WTC11 (cell line): ENCODE measurements around the gene SLC46A1. TPM values are rescaled to one million over a fixed set of nuclear protein-coding genes. Genes with fewer than 3 reads are reported as not detected.

Experiments
- ATAC-seq: fragments of 200-7000 bp; cut with Tn5 transposase; 2 replicates; pipeline ENCODE4 v1.10.0; 2021; ENCODE audit warnings: mild to moderate bottlenecking, moderate library complexity
- CTCF ChIA-PET: fragments of 300-600 bp; sonication (Branson Sonifier 250); formaldehyde crosslinking; loops from one replicate; lab custom pipeline; 2021; ENCODE audit warnings: antibody characterized with exemption; lab: Charles Lee
- POLR2A ChIA-PET: fragments of 350-600 bp; sonication (Branson Sonifier 250); formaldehyde crosslinking; loops from one replicate; lab custom pipeline; 2021; ENCODE audit warnings: antibody characterized with exemption; lab: Charles Lee
- DNase-seq: peaks from one replicate; pipeline ENCODE4 v3.0.0; 2021; ENCODE audit warnings: low spot score
- H3K27ac Mint-ChIP-seq: 2 replicates; pipeline ENCODE4 v1.8.0; 2021; ENCODE audit warnings: mixed read lengths
- H3K27me3 Mint-ChIP-seq: 2 replicates; pipeline ENCODE4 v1.8.0; 2021; ENCODE audit warnings: low read depth, mild to moderate bottlenecking, moderate library complexity, mixed read lengths
- H3K36me3 Mint-ChIP-seq: 2 replicates; pipeline ENCODE4 v1.8.0; 2021; ENCODE audit warnings: mixed read lengths
- H3K4me1 Mint-ChIP-seq: 2 replicates; pipeline ENCODE4 v1.8.0; 2022; ENCODE audit warnings: mixed read lengths
- H3K4me3 Mint-ChIP-seq: 2 replicates; pipeline ENCODE4 v1.8.0; 2021; ENCODE audit warnings: mild to moderate bottlenecking, moderate library complexity, mixed read lengths
- H3K9me3 Mint-ChIP-seq: 2 replicates; pipeline ENCODE4 v1.8.0; 2021; ENCODE audit warnings: mixed read lengths
- ATF1 ChIP-seq: sonication (generic); formaldehyde crosslinking; IDR thresholded peaks from 2 replicates; pipeline ENCODE4 v1.8.1; 2023; ENCODE audit warnings: mild to moderate bottlenecking, moderate library complexity, missing genetic modification reagents
- CREB1 ChIP-seq: sonication (generic); formaldehyde crosslinking; IDR thresholded peaks from 2 replicates; pipeline ENCODE4 v1.8.0; 2023; ENCODE audit warnings: mild to moderate bottlenecking, missing genetic modification reagents
- FOXJ3 ChIP-seq: sonication (generic); formaldehyde crosslinking; IDR thresholded peaks from 2 replicates; pipeline ENCODE4 v1.9.0; 2021; ENCODE audit warnings: missing genetic modification reagents, mild to moderate bottlenecking, borderline replicate concordance
- FOXP1 ChIP-seq: sonication (generic); formaldehyde crosslinking; IDR thresholded peaks from 2 replicates; pipeline ENCODE4 v1.8.0; 2022; ENCODE audit warnings: missing genetic modification reagents, mild to moderate bottlenecking, moderate library complexity, borderline replicate concordance
- GABPB1 ChIP-seq: sonication (generic); formaldehyde crosslinking; IDR thresholded peaks from 2 replicates; pipeline ENCODE4 v1.8.1; 2023; ENCODE audit warnings: mild to moderate bottlenecking, missing genetic modification reagents
- JAZF1 ChIP-seq: fragments of 250-450 bp; sonication (Bioruptor Pico); IDR thresholded peaks from 2 replicates; pipeline ENCODE4 v1.9.0; 2021; ENCODE audit warnings: moderate library complexity, mild to moderate bottlenecking, inconsistent platforms
- SOX15 ChIP-seq: fragments of 250-450 bp; sonication (Bioruptor Pico); IDR thresholded peaks from 2 replicates; pipeline ENCODE4 v1.9.0; 2021; ENCODE audit warnings: mild to moderate bottlenecking
- TCF7 ChIP-seq: sonication (generic); formaldehyde crosslinking; IDR thresholded peaks from 2 replicates; pipeline ENCODE4 v1.8.0; 2022; ENCODE audit warnings: mild to moderate bottlenecking, low read depth, missing genetic modification reagents, moderate library complexity
- ZNF121 ChIP-seq: sonication (generic); formaldehyde crosslinking; IDR thresholded peaks from 2 replicates; pipeline ENCODE4 v1.8.0; 2023; ENCODE audit warnings: missing genetic modification reagents
- ZNF219 ChIP-seq: sonication (generic); formaldehyde crosslinking; IDR thresholded peaks from 2 replicates; pipeline ENCODE4 v1.8.0; 2023; ENCODE audit warnings: missing genetic modification reagents, mild to moderate bottlenecking, borderline replicate concordance
- total RNA-seq: library from RNA; stranded (reverse); gene quantifications from 3 replicates; pipeline ENCODE4 v1.2.3, GENCODE V29; 2021
- TF ChIP-seq, protein P1 (sequence below): sonication (generic); formaldehyde crosslinking; IDR thresholded peaks from 2 replicates; pipeline ENCODE4 v1.8.0; 2022; ENCODE audit warnings: mild to moderate bottlenecking, missing genetic modification reagents
- TF ChIP-seq, protein P2 (sequence below): sonication (generic); formaldehyde crosslinking; IDR thresholded peaks from 2 replicates; pipeline ENCODE4 v1.8.0; 2023; ENCODE audit warnings: mild to moderate bottlenecking, missing genetic modification reagents
- TF ChIP-seq, protein P3 (sequence below): sonication (generic); formaldehyde crosslinking; IDR thresholded peaks from 2 replicates; pipeline ENCODE4 v1.8.1; 2022; ENCODE audit warnings: mild to moderate bottlenecking, missing genetic modification reagents, moderate library complexity, borderline replicate concordance
- TF ChIP-seq, protein P4 (sequence below): sonication (generic); formaldehyde crosslinking; IDR thresholded peaks from 2 replicates; pipeline ENCODE4 v1.8.1; 2022; ENCODE audit warnings: missing genetic modification reagents, borderline replicate concordance
- TF ChIP-seq, protein P5 (sequence below): sonication (generic); formaldehyde crosslinking; IDR thresholded peaks from 2 replicates; pipeline ENCODE4 v1.8.1; 2023; ENCODE audit warnings: mild to moderate bottlenecking, missing genetic modification reagents

Gene SLC46A1
- total RNA-seq, 1 experiment from 2014 or later: 6.7 TPM

DNA sequence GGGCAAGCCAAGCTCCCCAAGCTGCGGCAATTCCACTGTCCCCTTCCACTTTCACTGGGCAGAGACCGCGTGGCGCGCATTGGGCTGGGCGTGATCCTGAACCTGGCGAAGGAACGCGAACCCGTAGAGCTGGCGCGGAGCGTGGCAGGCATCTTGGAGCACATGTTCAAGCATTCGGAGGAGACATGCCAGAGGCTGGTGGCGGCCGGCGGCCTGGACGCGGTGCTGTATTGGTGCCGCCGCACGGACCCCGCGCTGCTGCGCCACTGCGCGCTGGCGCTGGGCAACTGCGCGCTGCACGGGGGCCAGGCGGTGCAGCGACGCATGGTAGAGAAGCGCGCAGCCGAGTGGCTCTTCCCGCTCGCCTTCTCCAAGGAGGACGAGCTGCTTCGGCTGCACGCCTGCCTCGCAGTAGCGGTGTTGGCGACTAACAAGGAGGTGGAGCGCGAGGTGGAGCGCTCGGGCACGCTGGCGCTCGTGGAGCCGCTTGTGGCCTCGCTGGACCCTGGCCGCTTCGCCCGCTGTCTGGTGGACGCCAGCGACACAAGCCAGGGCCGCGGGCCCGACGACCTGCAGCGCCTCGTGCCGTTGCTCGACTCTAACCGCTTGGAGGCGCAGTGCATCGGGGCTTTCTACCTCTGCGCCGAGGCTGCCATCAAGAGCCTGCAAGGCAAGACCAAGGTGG lies 24.7 kb downstream of the SLC46A1 start (continued):
- TF ChIP-seq, protein P1, sequence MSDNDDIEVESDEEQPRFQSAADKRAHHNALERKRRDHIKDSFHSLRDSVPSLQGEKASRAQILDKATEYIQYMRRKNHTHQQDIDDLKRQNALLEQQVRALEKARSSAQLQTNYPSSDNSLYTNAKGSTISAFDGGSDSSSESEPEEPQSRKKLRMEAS (CRISPR knock-in tag): peak; percentile 98
- TF ChIP-seq, protein P2, sequence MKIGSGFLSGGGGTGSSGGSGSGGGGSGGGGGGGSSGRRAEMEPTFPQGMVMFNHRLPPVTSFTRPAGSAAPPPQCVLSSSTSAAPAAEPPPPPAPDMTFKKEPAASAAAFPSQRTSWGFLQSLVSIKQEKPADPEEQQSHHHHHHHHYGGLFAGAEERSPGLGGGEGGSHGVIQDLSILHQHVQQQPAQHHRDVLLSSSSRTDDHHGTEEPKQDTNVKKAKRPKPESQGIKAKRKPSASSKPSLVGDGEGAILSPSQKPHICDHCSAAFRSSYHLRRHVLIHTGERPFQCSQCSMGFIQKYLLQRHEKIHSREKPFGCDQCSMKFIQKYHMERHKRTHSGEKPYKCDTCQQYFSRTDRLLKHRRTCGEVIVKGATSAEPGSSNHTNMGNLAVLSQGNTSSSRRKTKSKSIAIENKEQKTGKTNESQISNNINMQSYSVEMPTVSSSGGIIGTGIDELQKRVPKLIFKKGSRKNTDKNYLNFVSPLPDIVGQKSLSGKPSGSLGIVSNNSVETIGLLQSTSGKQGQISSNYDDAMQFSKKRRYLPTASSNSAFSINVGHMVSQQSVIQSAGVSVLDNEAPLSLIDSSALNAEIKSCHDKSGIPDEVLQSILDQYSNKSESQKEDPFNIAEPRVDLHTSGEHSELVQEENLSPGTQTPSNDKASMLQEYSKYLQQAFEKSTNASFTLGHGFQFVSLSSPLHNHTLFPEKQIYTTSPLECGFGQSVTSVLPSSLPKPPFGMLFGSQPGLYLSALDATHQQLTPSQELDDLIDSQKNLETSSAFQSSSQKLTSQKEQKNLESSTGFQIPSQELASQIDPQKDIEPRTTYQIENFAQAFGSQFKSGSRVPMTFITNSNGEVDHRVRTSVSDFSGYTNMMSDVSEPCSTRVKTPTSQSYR (CRISPR knock-in tag): peak; percentile 12; the same call in 1 of the 2 replicates
- TF ChIP-seq ZNF121 (CRISPR knock-in tag) (no peak), JAZF1 (CRISPR knock-in tag) (no peak), ZNF219 (CRISPR knock-in tag) (0 out of 2 replicates have a peak, but pooled peaks have one; percentile 48), SOX15 (CRISPR knock-in tag) (no peak), ATF1 (CRISPR knock-in tag) (peak; percentile 49; the same call in 1 of the 2 replicates)
- TF ChIP-seq, protein P3, sequence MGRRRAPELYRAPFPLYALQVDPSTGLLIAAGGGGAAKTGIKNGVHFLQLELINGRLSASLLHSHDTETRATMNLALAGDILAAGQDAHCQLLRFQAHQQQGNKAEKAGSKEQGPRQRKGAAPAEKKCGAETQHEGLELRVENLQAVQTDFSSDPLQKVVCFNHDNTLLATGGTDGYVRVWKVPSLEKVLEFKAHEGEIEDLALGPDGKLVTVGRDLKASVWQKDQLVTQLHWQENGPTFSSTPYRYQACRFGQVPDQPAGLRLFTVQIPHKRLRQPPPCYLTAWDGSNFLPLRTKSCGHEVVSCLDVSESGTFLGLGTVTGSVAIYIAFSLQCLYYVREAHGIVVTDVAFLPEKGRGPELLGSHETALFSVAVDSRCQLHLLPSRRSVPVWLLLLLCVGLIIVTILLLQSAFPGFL (CRISPR knock-in tag): no peak

DNA sequence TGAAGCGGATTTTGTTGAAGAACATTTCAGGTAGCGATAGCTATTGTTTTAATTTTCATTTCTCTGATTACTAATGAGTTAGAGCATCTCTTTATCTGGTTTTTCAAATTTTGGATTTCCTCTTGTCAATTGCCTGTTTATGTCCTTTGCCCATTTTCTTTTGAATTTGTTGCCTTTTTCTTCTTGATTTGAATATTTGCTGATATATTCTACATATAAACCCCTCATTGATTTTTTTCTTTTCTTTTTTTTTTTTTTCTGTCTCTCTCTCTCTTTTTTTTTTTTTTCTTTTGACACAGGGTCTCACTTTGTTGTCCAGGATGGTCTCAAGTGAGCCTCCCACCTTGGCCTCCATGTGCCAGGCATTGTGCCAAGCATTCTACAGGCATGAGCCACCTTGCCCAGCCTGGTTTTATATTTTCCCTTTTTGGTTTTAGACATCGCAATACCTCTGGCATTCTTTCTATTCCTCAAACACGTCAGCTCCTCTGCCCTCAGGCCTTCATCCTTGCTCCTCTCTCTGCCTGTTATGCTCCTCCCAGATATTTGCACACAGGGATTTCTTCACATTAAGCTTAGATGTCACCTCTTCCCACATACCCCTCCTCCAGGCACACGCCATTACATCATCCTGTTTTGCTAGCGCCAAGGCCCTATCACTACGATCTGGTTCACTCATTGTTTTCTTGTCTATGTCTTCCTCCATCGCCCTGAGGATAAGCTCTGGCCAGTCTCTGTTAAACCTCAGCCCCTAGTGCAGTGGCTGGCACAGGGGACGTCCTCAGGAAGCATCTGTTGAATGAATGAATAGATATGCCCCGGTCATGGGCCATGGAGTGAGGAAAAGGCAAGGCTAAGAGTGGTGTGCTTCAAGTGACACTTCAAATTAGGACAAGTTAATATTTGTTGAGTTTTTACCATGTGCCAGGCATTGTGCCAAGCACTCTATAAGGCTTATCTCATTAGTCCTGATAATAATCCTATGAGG lies 25.9 kb downstream of the SLC46A1 start:
- TF ChIP-seq GABPB1 (CRISPR knock-in tag): peak; percentile 95
- no peak for TF ChIP-seq ZNF219 (CRISPR knock-in tag)
- Mint-ChIP-seq H3K4me3 (no peak overlapping the region), H3K36me3 (peaks cover 2% of the 10 kb centered on the region; the same call in 1 of the 2 replicates), H3K27ac (no peak overlapping the region), H3K4me1 (peaks cover 8% of the 10 kb centered on the region), H3K9me3 (no peaks in the 10 kb centered on the region), H3K27me3 (peaks cover 75% of the 10 kb centered on the region)
- DNase-seq (no peak), ATAC-seq (no peak)
- POLR2A ChIA-PET: interaction anchor here (0.7 to 0.9 kb wide), 2 partner anchors 10 to 1304 kb away, joined by 7 read pairs; partner anchors contain the start of gene VTN
- CTCF ChIA-PET: interaction anchor here (0.6 to 6.9 kb wide), 5 partner anchors 25 to 164 kb away, joined by 3 to 63 read pairs (median 3); no protein-coding TSS in a partner anchor

DNA sequence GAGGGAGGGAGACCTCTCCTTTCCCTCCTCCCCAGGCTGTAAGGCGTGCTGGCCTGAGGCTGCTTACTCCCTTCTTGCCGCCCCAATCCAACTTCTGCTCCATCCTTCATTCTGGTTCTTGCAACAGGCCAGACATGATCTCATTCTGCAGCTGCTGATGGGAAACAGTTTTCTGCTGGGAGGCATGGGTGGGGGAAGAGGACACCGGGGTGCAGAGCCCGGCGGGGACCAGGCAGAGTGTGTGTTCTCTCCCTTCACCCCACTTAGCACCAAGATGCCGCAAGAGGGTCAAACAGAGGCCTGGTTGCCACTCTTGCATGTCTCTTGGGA lies 33.1 kb downstream of the SLC46A1 start:
- no peaks in the 10 kb centered on the region for H3K36me3 Mint-ChIP-seq
- peak overlapping the region; percentile 58 for H3K4me3 Mint-ChIP-seq
- H3K4me1 Mint-ChIP-seq: peaks cover 21% of the 10 kb centered on the region
- DNase-seq: no peak
- no peak for ATAC-seq
- H3K27me3 Mint-ChIP-seq: peaks cover 46% of the 10 kb centered on the region
- TF ChIP-seq FOXJ3 (CRISPR knock-in tag) (no peak), CREB1 (CRISPR knock-in tag) (no peak)
- ChIA-PET POLR2A (interaction anchor here (1.4 kb wide), 1 partner anchor 37 kb away, joined by 3 read pairs; the partner anchor contains the start of genes IFT20 and TNFAIP1), CTCF (interaction anchor here (1.0 to 1.1 kb wide), 2 partner anchors 44 to 51 kb away, joined by 3 to 4 read pairs; no protein-coding TSS in a partner anchor)
- no peak overlapping the region for H3K27ac Mint-ChIP-seq
- H3K9me3 Mint-ChIP-seq: no peaks in the 10 kb centered on the region

DNA sequence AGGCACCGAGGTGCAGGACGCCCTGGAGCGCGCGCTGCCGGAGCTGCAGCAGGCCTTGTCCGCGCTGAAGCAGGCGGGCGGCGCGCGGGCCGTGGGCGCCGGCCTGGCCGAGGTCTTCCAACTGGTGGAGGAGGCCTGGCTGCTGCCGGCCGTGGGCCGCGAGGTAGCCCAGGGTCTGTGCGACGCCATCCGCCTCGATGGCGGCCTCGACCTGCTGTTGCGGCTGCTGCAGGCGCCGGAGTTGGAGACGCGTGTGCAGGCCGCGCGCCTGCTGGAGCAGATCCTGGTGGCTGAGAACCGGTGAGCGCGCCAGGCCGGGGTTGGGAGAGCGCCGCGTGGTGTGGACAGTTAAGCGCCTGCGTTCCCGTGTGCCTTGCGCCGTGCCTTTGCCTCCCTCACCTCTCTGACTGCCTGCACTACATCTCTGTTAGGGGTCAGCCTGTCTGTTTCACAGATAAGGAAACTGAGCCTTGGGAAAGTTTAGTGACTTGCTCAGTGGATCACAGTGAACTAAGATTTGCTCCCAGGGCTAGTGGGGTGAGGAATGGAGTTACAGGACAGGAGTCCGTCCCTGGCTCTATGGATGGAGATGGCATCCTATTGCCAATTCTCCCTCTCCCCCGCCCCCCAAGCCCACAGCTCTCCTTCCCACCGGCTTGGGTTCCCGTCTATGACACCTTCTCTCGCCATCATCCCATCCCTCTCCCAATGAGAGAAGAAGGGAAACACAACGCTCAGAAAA lies 33.6 kb downstream of the SLC46A1 start:
- peak; percentile 33 for DNase-seq
- Mint-ChIP-seq H3K27ac (no peak overlapping the region), H3K36me3 (no peaks in the 10 kb centered on the region), H3K9me3 (no peaks in the 10 kb centered on the region), H3K4me1 (peaks cover 21% of the 10 kb centered on the region), H3K27me3 (peaks cover 45% of the 10 kb centered on the region), H3K4me3 (peak overlapping the region; percentile 58)
- ChIA-PET POLR2A (no interaction called here), CTCF (interaction anchor here (0.6 to 2.4 kb wide), 4 partner anchors 36 to 89 kb away, joined by 4 to 15 read pairs (median 5); partner anchors contain the start of genes IFT20 and TNFAIP1)
- no peak for ATAC-seq
- TF ChIP-seq TCF7 (CRISPR knock-in tag) (no peak), ATF1 (CRISPR knock-in tag) (no peak), FOXP1 (CRISPR knock-in tag) (0 out of 2 replicates have a peak, but pooled peaks have one; percentile 15)
- TF ChIP-seq, protein P4, sequence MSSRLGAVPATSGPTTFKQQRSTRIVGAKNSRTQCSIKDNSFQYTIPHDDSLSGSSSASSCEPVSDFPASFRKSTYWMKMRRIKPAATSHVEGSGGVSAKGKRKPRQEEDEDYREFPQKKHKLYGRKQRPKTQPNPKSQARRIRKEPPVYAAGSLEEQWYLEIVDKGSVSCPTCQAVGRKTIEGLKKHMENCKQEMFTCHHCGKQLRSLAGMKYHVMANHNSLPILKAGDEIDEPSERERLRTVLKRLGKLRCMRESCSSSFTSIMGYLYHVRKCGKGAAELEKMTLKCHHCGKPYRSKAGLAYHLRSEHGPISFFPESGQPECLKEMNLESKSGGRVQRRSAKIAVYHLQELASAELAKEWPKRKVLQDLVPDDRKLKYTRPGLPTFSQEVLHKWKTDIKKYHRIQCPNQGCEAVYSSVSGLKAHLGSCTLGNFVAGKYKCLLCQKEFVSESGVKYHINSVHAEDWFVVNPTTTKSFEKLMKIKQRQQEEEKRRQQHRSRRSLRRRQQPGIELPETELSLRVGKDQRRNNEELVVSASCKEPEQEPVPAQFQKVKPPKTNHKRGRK: no peak
- TF ChIP-seq, protein P5, sequence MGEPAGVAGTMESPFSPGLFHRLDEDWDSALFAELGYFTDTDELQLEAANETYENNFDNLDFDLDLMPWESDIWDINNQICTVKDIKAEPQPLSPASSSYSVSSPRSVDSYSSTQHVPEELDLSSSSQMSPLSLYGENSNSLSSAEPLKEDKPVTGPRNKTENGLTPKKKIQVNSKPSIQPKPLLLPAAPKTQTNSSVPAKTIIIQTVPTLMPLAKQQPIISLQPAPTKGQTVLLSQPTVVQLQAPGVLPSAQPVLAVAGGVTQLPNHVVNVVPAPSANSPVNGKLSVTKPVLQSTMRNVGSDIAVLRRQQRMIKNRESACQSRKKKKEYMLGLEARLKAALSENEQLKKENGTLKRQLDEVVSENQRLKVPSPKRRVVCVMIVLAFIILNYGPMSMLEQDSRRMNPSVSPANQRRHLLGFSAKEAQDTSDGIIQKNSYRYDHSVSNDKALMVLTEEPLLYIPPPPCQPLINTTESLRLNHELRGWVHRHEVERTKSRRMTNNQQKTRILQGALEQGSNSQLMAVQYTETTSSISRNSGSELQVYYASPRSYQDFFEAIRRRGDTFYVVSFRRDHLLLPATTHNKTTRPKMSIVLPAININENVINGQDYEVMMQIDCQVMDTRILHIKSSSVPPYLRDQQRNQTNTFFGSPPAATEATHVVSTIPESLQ (CRISPR knock-in tag): no peak
